Activated naive CD8-positive, alpha-beta T cell treated with anti-CD3 and anti-CD28 coated beads, Interleukin-2, amount 50 U/mL, for 24 hours (primary cell): ENCODE results near the gene COL4A1.

Experiments
- ATAC-seq: fragments of 150-1000 bp; cut with Tn5 transposase; one replicate; pipeline ENCODE4 v1.10.0; 2021
- DNase-seq: peaks from one replicate; pipeline ENCODE4 v3.0.0; 2021
- H3K27ac Mint-ChIP-seq: one replicate; pipeline ENCODE4 v1.8.0; 2021; ENCODE audit warnings: mild to moderate bottlenecking, mixed read lengths
- H3K27me3 Mint-ChIP-seq: one replicate; pipeline ENCODE4 v1.8.0; 2021; ENCODE audit warnings: mixed read lengths
- H3K36me3 Mint-ChIP-seq: one replicate; pipeline ENCODE4 v1.8.0; 2021; ENCODE audit warnings: low read depth, mixed read lengths
- H3K4me1 Mint-ChIP-seq: one replicate; pipeline ENCODE4 v1.8.0; 2021; ENCODE audit warnings: mixed read lengths
- H3K4me3 Mint-ChIP-seq: one replicate; pipeline ENCODE4 v1.8.0; 2021; ENCODE audit warnings: mild to moderate bottlenecking, moderate library complexity, mixed read lengths
- H3K9me3 Mint-ChIP-seq: one replicate; pipeline ENCODE4 v1.8.0; 2021; ENCODE audit warnings: mixed read lengths

Gene COL4A1

DNA sequence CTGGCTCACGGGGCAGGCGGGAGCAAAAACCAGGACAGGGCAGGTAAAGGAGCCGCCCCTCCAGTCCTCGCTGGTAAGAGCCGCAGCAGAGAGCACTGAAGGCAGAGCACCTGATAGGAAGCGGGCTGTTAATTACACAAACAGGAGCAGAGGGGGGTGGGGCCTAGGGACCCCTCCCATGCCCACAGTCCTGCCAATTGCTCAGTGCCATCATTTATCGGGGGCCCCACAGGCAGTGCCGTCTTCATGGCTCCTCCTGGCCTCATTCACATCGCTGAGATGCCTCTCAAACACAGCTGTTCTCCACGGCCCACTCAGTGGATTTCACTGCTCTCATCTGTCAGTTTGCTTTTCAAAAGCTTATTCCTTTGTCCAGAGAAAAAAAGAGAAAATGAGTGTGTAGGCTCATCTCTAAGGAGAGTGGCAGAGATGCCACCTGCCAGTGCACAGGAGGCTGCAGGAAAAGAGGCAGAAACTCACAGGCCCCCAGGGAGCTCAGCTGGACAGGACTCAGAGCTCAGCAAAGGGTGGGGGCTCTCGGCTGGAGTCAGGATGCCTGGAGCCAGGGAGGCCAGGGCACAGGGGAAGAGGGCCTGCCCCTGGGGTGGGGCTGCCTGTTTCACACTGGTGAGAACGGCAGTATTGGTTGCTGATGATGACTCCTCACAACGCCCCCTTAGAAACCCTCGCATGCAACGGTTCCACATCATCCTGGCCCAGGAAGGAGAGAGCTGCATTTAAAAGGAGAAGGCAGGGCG is 174.6 kb downstream of the COL4A1 start:
- DNase-seq (no peak), ATAC-seq (no peak)
- peaks cover 18% of the 10 kb centered on the region for H3K27me3 Mint-ChIP-seq
- no peak overlapping the region for H3K27ac Mint-ChIP-seq
- H3K9me3 Mint-ChIP-seq, result no peaks in the 10 kb centered on the region
- peaks cover 9% of the 10 kb centered on the region for H3K4me1 Mint-ChIP-seq
- no peak overlapping the region for H3K4me3 Mint-ChIP-seq
- H3K36me3 Mint-ChIP-seq, result no peaks in the 10 kb centered on the region

DNA sequence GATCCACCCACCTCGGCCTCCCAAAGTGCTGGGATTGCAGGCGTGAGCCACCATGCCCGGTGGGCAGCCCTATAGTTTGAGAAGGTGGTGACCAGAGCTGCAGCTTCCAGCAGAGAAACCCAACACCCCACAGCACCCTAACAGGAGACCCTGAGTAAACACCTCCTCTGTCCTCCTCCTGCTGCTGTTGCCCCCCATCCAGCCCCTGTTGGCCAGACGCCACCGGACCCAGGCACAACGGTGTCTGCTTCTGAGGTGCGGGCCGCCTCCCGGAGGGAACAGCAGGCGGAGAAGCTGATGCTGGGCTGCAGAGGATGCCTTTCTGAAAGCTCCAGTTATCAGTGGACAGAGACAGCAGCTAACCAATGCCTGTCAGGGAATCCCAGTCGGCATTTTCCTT is 175.5 kb downstream of the COL4A1 start:
- H3K27me3 Mint-ChIP-seq, result peaks cover 23% of the 10 kb centered on the region
- H3K27ac Mint-ChIP-seq, result no peak overlapping the region
- no peak for ATAC-seq
- peaks cover 2% of the 10 kb centered on the region for H3K4me1 Mint-ChIP-seq
- H3K36me3 Mint-ChIP-seq, result no peaks in the 10 kb centered on the region
- H3K4me3 Mint-ChIP-seq, result no peak overlapping the region
- no peak for DNase-seq
- H3K9me3 Mint-ChIP-seq, result no peaks in the 10 kb centered on the region

DNA sequence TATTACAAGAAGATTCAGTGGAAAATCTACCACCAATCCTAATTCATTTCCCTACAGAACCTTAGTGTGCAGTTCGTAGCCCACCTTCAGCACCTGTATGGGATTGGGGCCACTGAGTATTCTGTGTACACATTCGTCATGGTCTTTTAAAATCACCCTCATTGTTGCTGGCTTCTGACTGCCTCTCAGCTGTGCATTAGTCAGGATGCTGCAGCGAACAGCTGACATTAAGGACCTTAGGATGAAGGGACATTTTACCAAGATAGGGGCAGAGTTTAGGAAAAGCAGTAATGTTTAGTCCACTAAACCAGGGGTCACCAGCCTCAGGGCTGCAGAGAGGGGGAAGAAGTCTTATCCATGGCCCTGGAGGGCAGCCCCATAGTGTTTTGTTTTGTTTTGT is 176.5 kb downstream of the COL4A1 start:
- Mint-ChIP-seq H3K9me3 (no peaks in the 10 kb centered on the region), H3K27ac (no peak overlapping the region), H3K4me1 (no peaks in the 10 kb centered on the region), H3K4me3 (no peak overlapping the region), H3K36me3 (no peaks in the 10 kb centered on the region), H3K27me3 (peaks cover 26% of the 10 kb centered on the region)
- no peak for DNase-seq
- no peak for ATAC-seq

DNA sequence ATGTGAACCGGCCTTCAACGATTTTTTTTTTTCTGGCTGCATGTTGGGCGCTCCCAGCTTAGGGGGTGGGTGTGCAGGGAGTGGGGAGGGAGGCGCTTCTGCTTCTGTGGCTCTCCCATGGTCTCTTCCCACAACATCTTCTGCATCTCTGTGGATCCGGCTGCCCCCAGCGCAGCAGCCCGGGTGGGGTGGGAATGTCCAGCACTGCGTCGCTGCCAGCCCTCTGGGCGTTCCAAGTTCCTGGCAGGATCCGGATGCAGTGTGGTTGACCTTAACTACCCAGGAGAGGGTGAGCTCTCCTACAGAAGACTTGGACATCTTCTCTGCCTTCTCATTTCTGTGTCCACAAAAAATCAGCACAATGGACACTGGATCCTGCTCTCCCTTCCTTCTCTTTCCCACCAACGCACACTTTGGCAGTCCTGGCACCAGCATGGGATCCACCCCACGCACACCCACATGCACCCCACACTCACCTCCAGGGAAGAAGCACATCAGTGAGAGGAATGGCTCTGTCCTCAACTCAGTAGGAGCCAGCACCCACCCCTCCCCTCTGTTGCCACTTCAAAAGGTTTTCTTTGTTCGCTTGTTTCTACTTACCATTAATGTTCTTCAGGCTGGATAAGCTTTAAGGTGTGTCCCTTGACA is 177.3 kb downstream of the COL4A1 start:
- ATAC-seq (no peak), DNase-seq (no peak)
- Mint-ChIP-seq H3K4me3 (no peak overlapping the region), H3K4me1 (no peaks in the 10 kb centered on the region), H3K27me3 (peaks cover 25% of the 10 kb centered on the region), H3K36me3 (no peaks in the 10 kb centered on the region), H3K27ac (no peak overlapping the region), H3K9me3 (no peaks in the 10 kb centered on the region)

DNA sequence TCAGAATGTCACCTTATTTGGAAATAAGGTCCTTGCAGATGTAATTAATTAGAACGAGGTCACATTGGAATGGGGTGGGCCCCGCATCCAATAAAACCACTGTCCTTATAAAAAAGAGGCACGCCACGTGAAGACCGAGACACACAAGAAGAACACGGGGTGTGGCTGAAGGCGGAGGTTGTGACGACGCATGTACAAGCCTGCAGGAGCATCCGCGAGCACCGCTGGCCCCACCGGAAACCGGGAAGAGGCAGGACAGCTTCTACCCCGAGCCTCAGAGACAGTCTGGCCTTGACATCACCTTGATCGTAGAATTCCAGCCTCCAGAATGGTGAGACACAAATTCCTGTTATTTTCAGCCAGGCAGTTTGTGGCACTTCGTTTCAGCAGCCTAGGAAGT is 177.9 kb downstream of the COL4A1 start:
- Mint-ChIP-seq H3K9me3 (no peaks in the 10 kb centered on the region), H3K27ac (no peak overlapping the region), H3K27me3 (peaks cover 26% of the 10 kb centered on the region), H3K36me3 (no peaks in the 10 kb centered on the region), H3K4me3 (no peak overlapping the region), H3K4me1 (no peaks in the 10 kb centered on the region)
- no peak for ATAC-seq
- DNase-seq, result no peak

DNA sequence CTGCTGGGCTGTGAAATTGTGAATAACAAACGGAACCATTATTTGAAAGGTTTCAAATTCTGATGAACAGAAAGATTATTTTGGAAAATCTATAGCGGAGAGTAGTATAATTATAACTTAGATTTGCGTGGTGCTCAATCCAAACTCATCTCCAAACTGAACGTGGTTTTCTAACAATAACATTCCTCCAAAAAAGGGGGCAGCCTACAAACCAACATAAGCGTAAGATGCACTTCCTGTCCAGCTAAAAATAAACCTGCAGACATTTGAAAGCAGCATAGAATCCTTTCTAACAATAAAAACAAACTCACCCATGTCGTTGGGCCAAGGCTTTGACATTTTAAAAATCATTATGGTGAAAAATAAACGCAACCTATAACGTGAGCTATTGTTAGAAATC is 178.4 kb downstream of the COL4A1 start:
- ATAC-seq, result no peak
- H3K36me3 Mint-ChIP-seq, result no peaks in the 10 kb centered on the region
- no peak overlapping the region for H3K27ac Mint-ChIP-seq
- no peaks in the 10 kb centered on the region for H3K4me1 Mint-ChIP-seq
- DNase-seq, result no peak
- no peak overlapping the region for H3K4me3 Mint-ChIP-seq
- H3K27me3 Mint-ChIP-seq, result peaks cover 29% of the 10 kb centered on the region
- no peaks in the 10 kb centered on the region for H3K9me3 Mint-ChIP-seq

DNA sequence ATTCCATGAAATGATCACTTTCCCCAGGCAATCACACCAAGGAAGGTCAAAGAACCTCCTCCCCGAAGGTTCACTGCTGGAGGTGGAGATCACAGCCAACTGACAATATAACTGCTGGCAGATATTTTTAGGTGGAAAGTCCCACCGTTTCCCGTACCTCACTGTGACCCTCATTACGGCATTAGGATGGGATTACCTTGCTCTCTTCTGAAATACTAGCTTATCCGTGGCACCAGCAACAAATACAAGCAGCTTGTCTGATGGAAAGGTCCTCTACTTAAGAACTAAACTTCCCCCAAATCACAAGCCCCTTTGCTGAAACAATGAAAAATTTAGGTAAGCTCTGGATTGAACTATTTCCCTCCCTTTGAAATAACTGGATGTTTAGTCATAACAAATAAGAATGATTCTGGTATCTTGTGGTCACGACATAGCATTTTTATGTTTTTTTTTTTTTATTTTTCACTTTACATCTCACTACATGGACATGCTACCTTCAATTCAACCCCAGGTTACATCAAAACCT is 178.9 kb downstream of the COL4A1 start:
- no peaks in the 10 kb centered on the region for H3K4me1 Mint-ChIP-seq
- ATAC-seq, result no peak
- no peak overlapping the region for H3K4me3 Mint-ChIP-seq
- H3K9me3 Mint-ChIP-seq, result no peaks in the 10 kb centered on the region
- H3K27me3 Mint-ChIP-seq, result peaks cover 28% of the 10 kb centered on the region
- no peak for DNase-seq
- no peak overlapping the region for H3K27ac Mint-ChIP-seq
- no peaks in the 10 kb centered on the region for H3K36me3 Mint-ChIP-seq

DNA sequence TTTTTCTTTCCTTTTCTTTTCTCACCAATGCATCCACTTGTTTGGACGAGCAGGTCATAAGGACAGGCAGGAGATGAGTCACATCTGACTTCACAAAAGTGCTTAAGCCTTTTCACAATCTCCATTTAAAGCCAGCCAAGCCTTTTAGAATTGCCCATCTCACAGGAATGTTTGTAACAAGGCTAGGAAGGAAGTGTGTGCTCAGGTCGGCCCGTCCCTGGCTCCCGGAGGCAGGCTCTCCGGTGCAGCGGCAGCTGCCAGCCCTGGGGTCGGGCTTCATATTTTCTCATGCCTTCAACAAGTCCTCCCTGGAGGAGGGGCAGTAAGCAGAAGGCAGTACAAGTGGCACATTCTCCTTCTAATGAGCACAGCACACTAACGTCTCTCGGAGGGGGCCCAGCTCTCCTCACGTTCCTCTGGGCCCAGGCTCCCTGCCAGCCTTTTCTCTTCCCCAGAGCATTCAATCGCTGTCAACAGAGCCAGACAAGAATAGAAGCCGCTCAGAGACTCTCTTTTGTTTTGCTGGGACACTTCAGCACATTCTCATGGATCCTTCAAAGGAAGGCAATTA is 180.5 kb downstream of the COL4A1 start:
- no peak for DNase-seq

DNA sequence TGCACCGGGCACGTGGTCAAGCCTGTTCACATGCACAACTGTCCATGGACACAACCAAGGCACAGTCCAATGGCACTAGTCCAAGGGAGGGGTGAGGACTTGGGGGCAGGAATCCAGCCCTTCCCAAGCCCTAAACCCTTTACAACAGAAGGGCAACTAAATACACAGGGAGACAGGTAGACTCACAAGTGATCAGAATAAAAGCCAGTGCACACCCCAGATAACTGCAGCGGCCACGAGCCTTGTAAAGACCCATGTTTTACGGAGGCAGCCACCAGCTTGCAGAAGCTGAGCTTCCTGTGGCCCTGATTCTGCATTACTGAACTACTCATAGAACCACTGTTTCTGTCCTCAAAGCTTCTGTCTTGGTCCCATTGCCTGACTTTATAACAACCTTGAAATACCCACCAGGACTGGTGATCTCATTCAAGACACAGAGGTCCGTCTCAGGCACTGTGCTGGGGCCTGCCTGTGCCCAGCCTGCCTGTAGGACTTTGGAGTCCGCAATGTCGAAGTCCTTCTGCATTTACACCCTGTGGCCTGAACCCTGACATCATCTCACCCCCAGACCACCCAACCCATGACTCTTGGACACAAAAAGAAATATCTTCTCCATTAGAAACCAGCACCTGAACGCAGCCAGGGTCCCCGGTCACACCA is 181.2 kb downstream of the COL4A1 start:
- Mint-ChIP-seq H3K27me3 (peaks cover 30% of the 10 kb centered on the region), H3K9me3 (no peaks in the 10 kb centered on the region), H3K36me3 (no peaks in the 10 kb centered on the region), H3K4me3 (no peak overlapping the region), H3K4me1 (no peaks in the 10 kb centered on the region), H3K27ac (no peak overlapping the region)
- no peak for ATAC-seq
- no peak for DNase-seq

More for the DNA sequence above, 180.5 kb downstream of the COL4A1 start:
- no peaks in the 10 kb centered on the region for H3K9me3 Mint-ChIP-seq
- H3K27me3 Mint-ChIP-seq, result peaks cover 28% of the 10 kb centered on the region
- no peak overlapping the region for H3K4me3 Mint-ChIP-seq
- H3K36me3 Mint-ChIP-seq, result no peaks in the 10 kb centered on the region
- no peaks in the 10 kb centered on the region for H3K4me1 Mint-ChIP-seq
- no peak overlapping the region for H3K27ac Mint-ChIP-seq
- ATAC-seq, result no peak

DNA sequence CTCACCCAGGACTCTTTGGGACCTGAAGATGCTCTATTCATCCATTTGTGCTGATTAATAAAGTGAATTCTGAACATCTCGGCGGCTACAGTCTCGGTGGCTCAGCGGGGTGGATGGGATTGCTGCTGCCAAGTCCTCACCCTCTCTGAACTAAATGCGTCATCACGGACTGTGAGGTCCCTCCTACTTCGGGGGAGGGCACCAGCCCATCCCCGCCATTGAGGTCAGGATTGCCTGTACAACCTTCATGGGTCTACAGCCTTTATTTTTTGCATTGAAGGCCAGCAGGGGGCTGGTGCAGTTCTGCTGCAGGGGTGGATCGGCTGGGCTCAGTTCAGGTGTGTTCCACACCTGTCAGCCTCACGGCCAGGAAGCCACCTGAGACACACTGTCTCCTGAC is 181.8 kb downstream of the COL4A1 start:
- no peak overlapping the region for H3K4me3 Mint-ChIP-seq
- ATAC-seq (no peak), DNase-seq (no peak)
- H3K4me1 Mint-ChIP-seq, result no peaks in the 10 kb centered on the region
- H3K27me3 Mint-ChIP-seq, result peaks cover 32% of the 10 kb centered on the region
- H3K36me3 Mint-ChIP-seq, result no peaks in the 10 kb centered on the region
- no peak overlapping the region for H3K27ac Mint-ChIP-seq
- H3K9me3 Mint-ChIP-seq, result no peaks in the 10 kb centered on the region

DNA sequence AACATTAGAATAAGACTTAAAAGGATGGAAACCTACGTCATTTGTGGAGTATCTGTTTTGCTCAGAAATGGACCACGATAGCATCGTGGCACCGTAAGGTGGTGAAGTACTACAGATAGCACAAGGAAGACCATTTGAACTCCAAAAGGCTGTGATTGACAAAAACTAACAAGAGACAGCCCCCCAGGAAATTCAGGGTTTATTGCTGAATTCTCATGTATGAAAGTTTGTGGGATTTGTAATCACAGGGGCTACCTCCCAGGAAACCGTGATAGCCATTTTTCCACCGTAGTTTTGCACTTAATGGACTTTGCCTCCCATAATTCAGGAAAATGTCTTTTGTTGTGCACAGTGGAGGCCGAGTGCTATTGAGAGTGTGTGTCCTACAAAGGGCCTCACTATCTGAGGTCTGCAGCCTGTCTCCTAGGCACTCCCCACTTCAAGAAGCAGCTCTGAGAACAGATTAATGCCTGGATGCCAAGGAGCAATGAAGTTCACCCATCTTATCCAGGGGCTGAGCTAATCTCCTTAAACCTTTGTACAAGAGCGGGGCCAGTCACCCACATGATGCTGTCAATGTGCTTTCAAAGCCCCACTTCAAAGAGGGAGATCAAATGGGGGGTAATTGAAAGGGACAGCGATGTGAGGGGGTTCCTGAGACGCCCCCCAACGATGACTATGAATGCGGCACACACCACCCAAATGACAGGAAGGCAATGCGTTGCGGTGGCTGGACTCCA is 182.6 kb downstream of the COL4A1 start:
- DNase-seq (no peak), ATAC-seq (no peak)
- Mint-ChIP-seq H3K36me3 (no peaks in the 10 kb centered on the region), H3K4me3 (no peak overlapping the region), H3K27ac (no peak overlapping the region), H3K27me3 (peaks cover 28% of the 10 kb centered on the region), H3K4me1 (no peaks in the 10 kb centered on the region), H3K9me3 (no peaks in the 10 kb centered on the region)

DNA sequence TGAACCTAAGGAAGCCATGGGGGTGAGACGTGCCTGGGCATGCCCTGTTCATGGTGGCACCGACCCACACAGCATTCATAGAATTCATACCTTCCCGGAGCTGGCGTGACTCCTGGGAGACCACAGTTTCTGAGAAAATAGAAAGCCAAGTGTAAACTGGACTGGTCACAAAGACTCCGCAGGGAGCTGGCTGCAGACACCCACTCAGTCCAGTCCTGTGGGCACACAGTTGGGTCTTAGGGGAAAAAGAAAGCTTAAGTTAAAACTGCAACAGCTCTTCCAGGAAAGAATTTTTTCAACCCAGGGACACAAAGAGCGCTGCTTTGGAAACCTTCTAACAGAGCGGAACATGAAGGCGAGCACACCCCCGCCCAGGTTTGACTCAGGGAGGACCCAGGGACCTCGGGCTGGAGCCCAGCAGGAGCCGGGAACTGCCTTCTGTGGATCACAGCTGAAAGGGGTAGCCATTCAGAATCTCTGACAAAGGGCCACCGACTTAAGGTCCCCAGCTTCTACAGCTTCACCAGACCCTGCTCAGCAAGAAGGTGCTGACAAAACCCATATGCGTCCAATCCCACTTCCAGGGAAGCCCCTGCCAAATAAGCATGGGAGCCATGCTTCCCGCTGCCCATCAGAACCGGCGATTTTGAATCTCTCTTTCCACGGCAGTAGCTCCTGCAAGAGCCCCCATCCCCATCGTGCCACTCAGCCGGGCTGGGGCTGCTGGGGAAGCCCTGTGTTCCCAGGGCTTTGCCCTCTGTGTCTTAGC is 183.7 kb downstream of the COL4A1 start:
- peaks cover 28% of the 10 kb centered on the region for H3K27me3 Mint-ChIP-seq
- H3K36me3 Mint-ChIP-seq, result no peaks in the 10 kb centered on the region
- H3K4me3 Mint-ChIP-seq, result no peak overlapping the region

DNA sequence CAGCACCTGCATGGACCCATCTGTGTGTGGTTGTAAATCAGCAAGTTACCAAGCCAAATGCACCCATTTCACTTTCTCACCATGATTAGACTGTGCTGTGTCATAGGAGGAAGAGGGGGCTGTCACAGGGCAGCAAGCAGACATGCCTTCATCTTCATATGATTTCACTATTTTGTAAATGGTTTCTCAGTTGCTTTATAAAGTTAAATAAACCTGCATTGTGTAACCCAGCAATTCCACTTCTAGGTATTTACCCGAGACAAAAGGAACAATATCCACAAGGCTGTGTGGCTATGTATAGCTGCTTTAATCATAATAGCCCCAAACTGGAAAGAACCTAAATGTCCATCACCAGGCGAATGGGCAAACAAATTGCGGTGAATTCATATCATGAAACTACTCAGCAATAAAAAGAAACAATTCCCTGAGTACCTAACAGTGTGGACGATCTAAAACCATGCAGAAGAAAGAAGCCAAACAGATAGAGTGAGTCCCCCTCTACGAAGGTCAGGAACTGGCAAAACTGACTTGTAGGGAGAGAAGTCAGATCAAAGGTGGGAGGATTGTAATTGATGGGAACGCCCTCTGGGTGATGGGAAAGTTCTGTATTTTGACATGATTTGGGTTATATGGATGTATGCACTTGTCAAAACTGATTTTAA is 185.4 kb downstream of the COL4A1 start:
- H3K4me1 Mint-ChIP-seq, result no peaks in the 10 kb centered on the region
- no peak overlapping the region for H3K27ac Mint-ChIP-seq
- DNase-seq (no peak), ATAC-seq (no peak)
- peaks cover 27% of the 10 kb centered on the region for H3K27me3 Mint-ChIP-seq
- no peaks in the 10 kb centered on the region for H3K9me3 Mint-ChIP-seq
- no peak overlapping the region for H3K4me3 Mint-ChIP-seq
- H3K36me3 Mint-ChIP-seq, result no peaks in the 10 kb centered on the region

More for the DNA sequence above, 183.7 kb downstream of the COL4A1 start:
- DNase-seq (no peak), ATAC-seq (no peak)
- Mint-ChIP-seq H3K9me3 (no peaks in the 10 kb centered on the region), H3K27ac (no peak overlapping the region), H3K4me1 (no peaks in the 10 kb centered on the region)
